Vagina (tissue), 2 donors: ENCODE data around the gene CWH43. TPM values are rescaled to one million over a fixed set of nuclear protein-coding genes. Genes with fewer than 3 reads are reported as not detected.

ENCODE experiments used
- DNase-seq, 2 donors: peaks; one replicate each; pipeline ENCODE4 v3.0.0-alpha.2; 2017; ENCODE audit errors: extremely low spot score in 2 of 2
- H3K27ac ChIP-seq: fragments of 200-600 bp; sonication (generic); one replicate; pipeline ENCODE4 v1.5.1; 2019
- H3K27me3 ChIP-seq: fragments of 200-600 bp; sonication (generic); one replicate; pipeline ENCODE4 v1.5.1; 2019
- H3K36me3 ChIP-seq, 2 donors: fragments of 200-600 bp; sonication (generic); one replicate each; pipeline ENCODE4 v1.5.1; 2017 to 2019
- H3K4me1 ChIP-seq: fragments of 200-600 bp; sonication (generic); one replicate; pipeline ENCODE4 v1.5.1; 2019
- H3K4me3 ChIP-seq, 2 donors: fragments of 200-600 bp; sonication (generic); 1 replicate in 1 of 2; 2 replicates in 1 of 2; pipeline ENCODE4 v1.5.1; 2016 to 2019
- H3K9me3 ChIP-seq: fragments of 200-600 bp; sonication (generic); one replicate; pipeline ENCODE4 v1.5.1; 2019
- POLR2A ChIP-seq, 2 donors: fragments of 450-650 bp; IDR thresholded peaks; one replicate each; pipeline ENCODE4 v1.6.1; 2017; ENCODE audit warnings: antibody characterized with exemption in 2 of 2, mild to moderate bottlenecking in 2 of 2, moderate library complexity in 2 of 2
- POLR2AphosphoS5 ChIP-seq, 2 donors: sonication (generic); formaldehyde crosslinking; IDR thresholded peaks; one replicate each; pipeline ENCODE4 v1.9.0; 2017; ENCODE audit warnings: antibody characterized with exemption in 2 of 2, mild to moderate bottlenecking in 2 of 2, low read depth in 1 of 2; ENCODE audit not compliant: insufficient read depth in 1 of 2
- intact Hi-C: fragments of 100-400 bp; cut with DNase I; formaldehyde crosslinking; loops from one replicate; pipeline ENCODE4 v1.15.1; 2023
- total RNA-seq: library from RNA; depleted of rRNA; stranded (reverse); fragments of >200 nt; gene quantifications from one replicate; pipeline ENCODE4 v1.2.3, GENCODE V29; 2016
- TF ChIP-seq, protein P1 (sequence below), 3 experiments: fragments of 450-650 bp in 2 of 3; fragments of 200-600 bp in 1 of 3; sonication (generic) in 1 of 3; IDR thresholded peaks; one replicate each; pipeline ENCODE4 v1.5.1; 2017 to 2019; ENCODE audit warnings: antibody characterized with exemption in 3 of 3, mild to moderate bottlenecking in 2 of 3, moderate library complexity in 2 of 3

The CWH43 gene
- total RNA-seq, 1 donor from 2014 or later = 11.3 TPM

DNA sequence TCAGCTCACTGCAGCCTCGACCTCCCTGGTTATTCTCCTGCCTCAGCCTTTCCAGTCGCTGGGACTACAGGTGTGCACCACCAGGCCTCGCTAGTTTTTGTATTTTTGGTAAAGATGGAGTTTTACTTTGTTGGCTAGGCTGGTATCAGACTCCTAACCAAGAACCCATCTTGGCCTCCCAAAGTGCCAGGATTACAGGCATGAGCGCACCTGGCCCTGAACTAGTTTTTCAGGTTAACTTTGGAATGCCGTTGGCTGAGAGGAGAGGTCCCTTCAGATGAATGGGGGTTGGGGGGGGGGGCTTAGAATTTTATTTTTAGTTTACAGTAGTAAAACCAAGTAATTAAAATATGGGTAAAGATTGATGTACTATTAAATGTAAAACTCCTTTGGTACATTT, 23.4 kb upstream of the CWH43 start:
- Histone ChIP-seq H3K4me3 (no peak overlapping the region), H3K27me3 (no peaks in the 10 kb centered on the region), H3K4me1 (no peaks in the 10 kb centered on the region), H3K9me3 (no peaks in the 10 kb centered on the region), H3K27ac (no peak overlapping the region), H3K36me3 (no peaks in the 10 kb centered on the region)
- DNase-seq = no peak
- intact Hi-C loops = loop anchor here (5.0 kb wide), 1 partner anchor 385 kb away; no protein-coding TSS in a partner anchor
- TF ChIP-seq POLR2AphosphoS5 (IDR thresholded peaks at IDR 0.05; ENCODE audit: insufficient read depth in 1 of 2, low read depth in 1 of 2) = no peak
- TF ChIP-seq, protein P1, sequence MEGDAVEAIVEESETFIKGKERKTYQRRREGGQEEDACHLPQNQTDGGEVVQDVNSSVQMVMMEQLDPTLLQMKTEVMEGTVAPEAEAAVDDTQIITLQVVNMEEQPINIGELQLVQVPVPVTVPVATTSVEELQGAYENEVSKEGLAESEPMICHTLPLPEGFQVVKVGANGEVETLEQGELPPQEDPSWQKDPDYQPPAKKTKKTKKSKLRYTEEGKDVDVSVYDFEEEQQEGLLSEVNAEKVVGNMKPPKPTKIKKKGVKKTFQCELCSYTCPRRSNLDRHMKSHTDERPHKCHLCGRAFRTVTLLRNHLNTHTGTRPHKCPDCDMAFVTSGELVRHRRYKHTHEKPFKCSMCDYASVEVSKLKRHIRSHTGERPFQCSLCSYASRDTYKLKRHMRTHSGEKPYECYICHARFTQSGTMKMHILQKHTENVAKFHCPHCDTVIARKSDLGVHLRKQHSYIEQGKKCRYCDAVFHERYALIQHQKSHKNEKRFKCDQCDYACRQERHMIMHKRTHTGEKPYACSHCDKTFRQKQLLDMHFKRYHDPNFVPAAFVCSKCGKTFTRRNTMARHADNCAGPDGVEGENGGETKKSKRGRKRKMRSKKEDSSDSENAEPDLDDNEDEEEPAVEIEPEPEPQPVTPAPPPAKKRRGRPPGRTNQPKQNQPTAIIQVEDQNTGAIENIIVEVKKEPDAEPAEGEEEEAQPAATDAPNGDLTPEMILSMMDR (IDR thresholded peaks at IDR 0.05) = no peak
- no peak for TF ChIP-seq POLR2A (IDR thresholded peaks at IDR 0.05)

DNA sequence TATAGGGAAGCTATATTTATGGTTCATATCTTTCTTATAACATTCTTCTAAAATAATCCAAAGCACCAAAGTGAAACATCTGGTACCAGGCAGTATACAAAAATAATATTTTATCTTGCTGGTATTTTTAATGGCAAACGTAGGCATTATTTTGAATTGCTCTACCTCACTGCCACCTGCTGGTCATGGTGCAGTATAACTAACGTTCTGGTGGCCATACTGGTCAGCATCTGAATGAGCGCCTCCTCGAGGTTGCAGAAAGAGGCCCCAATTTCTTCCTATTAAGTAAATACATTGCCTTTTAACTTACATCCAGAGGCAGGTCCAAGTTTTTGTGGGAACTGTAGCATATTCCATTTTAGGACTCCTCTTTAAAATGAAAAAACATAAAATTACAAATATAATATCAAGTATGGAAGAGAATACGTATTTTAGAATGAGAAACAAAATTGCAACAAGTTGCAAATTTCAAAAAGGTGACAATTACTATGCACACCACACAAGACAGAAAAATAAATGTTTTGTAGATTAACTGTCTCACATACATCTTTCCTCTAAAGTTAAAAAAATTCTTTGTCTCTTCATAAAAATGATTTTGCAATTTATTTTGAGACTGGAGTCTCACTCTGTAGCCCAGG, 22.9 kb upstream of the CWH43 start:
- TF ChIP-seq, protein P1 (IDR thresholded peaks at IDR 0.05) = peak; percentile 69 to 95 (median 70)
- TF ChIP-seq POLR2A (IDR thresholded peaks at IDR 0.05) (no peak), POLR2AphosphoS5 (IDR thresholded peaks at IDR 0.05; ENCODE audit: insufficient read depth in 1 of 2, low read depth in 1 of 2) (peak in 1 of 2 donors; percentile 60)
- Histone ChIP-seq H3K27me3 (no peaks in the 10 kb centered on the region), H3K36me3 (no peaks in the 10 kb centered on the region), H3K27ac (no peak overlapping the region), H3K4me1 (no peaks in the 10 kb centered on the region), H3K9me3 (no peaks in the 10 kb centered on the region), H3K4me3 (no peak overlapping the region)
- DNase-seq = no peak
- intact Hi-C loops = loop anchor here (5.0 kb wide), 1 partner anchor 386 kb away; no protein-coding TSS in a partner anchor

DNA sequence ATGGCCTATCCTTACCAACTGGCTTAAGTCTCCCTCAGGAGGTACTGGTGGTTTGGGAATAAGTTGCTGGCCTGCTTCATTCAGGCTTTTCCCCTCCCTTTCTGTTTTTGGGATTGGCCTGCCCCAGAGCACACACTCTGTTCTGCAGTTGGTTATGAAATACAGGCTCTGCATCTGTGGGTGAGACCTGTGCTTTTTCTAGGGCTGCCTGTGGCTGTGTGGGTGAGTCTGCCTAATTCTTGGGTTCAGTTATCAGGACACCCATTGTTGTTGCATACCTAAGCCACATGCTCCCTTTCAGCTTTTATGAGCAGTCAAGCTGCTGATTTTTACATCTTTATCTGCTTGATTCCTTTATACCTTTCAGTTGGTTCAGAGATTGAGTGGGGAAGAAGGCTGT, 19.0 kb upstream of the CWH43 start:
- no peaks in the 10 kb centered on the region for H3K9me3 ChIP-seq
- no peak overlapping the region for H3K27ac ChIP-seq
- no peaks in the 10 kb centered on the region for H3K4me1 ChIP-seq
- no peaks in the 10 kb centered on the region for H3K36me3 ChIP-seq
- H3K27me3 ChIP-seq = no peaks in the 10 kb centered on the region
- no peak for DNase-seq
- TF ChIP-seq, protein P1 (IDR thresholded peaks at IDR 0.05) = no peak
- TF ChIP-seq POLR2AphosphoS5 (IDR thresholded peaks at IDR 0.05; ENCODE audit: insufficient read depth in 1 of 2, low read depth in 1 of 2) (no peak), POLR2A (IDR thresholded peaks at IDR 0.05) (no peak)
- no peak overlapping the region for H3K4me3 ChIP-seq
- intact Hi-C loops = no loop called here

DNA sequence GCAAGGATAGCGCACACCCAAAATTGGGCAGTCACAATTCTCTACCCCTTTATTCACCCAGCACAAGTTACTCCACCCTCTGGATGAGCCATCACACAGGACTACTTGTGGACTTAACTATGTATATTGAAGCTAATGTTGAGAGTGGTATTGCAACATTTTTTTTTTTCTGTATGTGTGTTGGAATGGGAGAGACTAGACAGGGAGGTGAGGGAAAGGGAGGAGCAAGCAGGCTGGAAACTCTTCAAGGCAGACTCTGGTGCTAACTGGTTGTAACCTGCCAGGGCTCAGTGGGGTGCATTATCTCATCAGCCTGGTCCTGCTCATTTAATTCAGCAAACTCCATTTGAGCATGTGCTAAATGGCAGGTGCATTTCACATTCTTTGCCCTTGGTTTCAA, 18.4 kb upstream of the CWH43 start:
- TF ChIP-seq POLR2AphosphoS5 (IDR thresholded peaks at IDR 0.05; ENCODE audit: insufficient read depth in 1 of 2, low read depth in 1 of 2) = no peak
- TF ChIP-seq, protein P1 (IDR thresholded peaks at IDR 0.05) = no peak
- no peak for TF ChIP-seq POLR2A (IDR thresholded peaks at IDR 0.05)
- DNase-seq = no peak
- intact Hi-C loops = no loop called here

DNA sequence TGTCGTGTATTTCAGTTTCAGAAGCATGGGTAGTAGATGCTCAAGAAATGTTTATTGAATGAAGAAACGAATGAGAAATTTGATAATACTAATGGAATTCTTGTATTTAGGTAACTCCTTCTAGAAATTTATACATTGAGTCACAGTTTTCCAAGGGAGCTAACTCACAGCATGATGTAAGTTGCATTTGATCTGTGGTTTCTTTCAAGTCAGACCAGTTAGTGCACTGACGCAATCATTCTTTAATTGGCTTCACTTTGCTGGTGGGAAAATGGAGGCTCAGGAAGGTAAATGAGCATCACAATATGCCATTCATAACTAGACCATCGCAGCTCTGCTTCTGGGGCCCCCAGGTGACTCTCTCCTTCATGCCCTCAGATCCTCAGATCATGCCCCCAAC, 17.3 kb upstream of the CWH43 start:
- H3K4me3 ChIP-seq = no peak overlapping the region
- DNase-seq = no peak
- intact Hi-C loops = no loop called here

More for the DNA sequence above, 18.4 kb upstream of the CWH43 start:
- Histone ChIP-seq H3K27ac (no peak overlapping the region), H3K27me3 (no peaks in the 10 kb centered on the region), H3K4me3 (no peak overlapping the region), H3K36me3 (no peaks in the 10 kb centered on the region), H3K9me3 (no peaks in the 10 kb centered on the region), H3K4me1 (no peaks in the 10 kb centered on the region)

More for the DNA sequence above, 17.3 kb upstream of the CWH43 start:
- TF ChIP-seq POLR2A (IDR thresholded peaks at IDR 0.05) = no peak
- peak in 1 of 2 donors; percentile 36 for TF ChIP-seq POLR2AphosphoS5 (IDR thresholded peaks at IDR 0.05; ENCODE audit: insufficient read depth in 1 of 2, low read depth in 1 of 2)
- Histone ChIP-seq H3K27ac (no peak overlapping the region), H3K4me1 (no peaks in the 10 kb centered on the region), H3K36me3 (no peaks in the 10 kb centered on the region), H3K9me3 (no peaks in the 10 kb centered on the region), H3K27me3 (no peaks in the 10 kb centered on the region)
